RWPE2 (cell line): ENCODE results near the gene HSPA12A.

Source experiments
- ATAC-seq: fragments of 200-7000 bp; cut with Tn5 transposase; 3 replicates; pipeline ENCODE4 v1.9.1; 2021; ENCODE audit warnings: low read depth
- DNase-seq: peaks from one replicate; pipeline ENCODE4 v3.0.0-alpha.2; 2020; ENCODE audit warnings: low spot score
- H3K27ac ChIP-seq: fragments of 450-650 bp; 2 replicates; pipeline ENCODE4 v1.5.1; 2017; ENCODE audit warnings: mild to moderate bottlenecking; ENCODE audit not compliant: poor library complexity, severe bottlenecking
- H3K27me3 ChIP-seq: fragments of 250-450 bp; sonication (Bioruptor Pico); 2 replicates; pipeline ENCODE4 v1.5.1; 2021; ENCODE audit warnings: mild to moderate bottlenecking, moderate library complexity; ENCODE audit not compliant: insufficient read depth, poor library complexity, severe bottlenecking
- H3K36me3 ChIP-seq: fragments of 250-450 bp; sonication (Bioruptor Pico); 2 replicates; pipeline ENCODE4 v1.5.1; 2020; ENCODE audit warnings: low read depth, mild to moderate bottlenecking, moderate library complexity
- H3K4me1 ChIP-seq: fragments of 250-450 bp; sonication (Bioruptor Pico); 2 replicates; pipeline ENCODE4 v1.5.1; 2021; ENCODE audit warnings: mild to moderate bottlenecking, moderate library complexity; ENCODE audit not compliant: insufficient read depth, poor library complexity, severe bottlenecking
- H3K4me3 ChIP-seq: fragments of 250-450 bp; sonication (Bioruptor Pico); 2 replicates; pipeline ENCODE4 v1.5.1; 2021; ENCODE audit warnings: mild to moderate bottlenecking, moderate library complexity; ENCODE audit not compliant: severe bottlenecking
- H3K9me3 ChIP-seq: fragments of 250-450 bp; sonication (Bioruptor Pico); 2 replicates; pipeline ENCODE4 v1.5.1; 2021; ENCODE audit warnings: mild to moderate bottlenecking, moderate library complexity; ENCODE audit not compliant: severe bottlenecking
- CTCF ChIP-seq: fragments of 450-650 bp; IDR thresholded peaks from one replicate; pipeline ENCODE4 v1.5.1; 2017; ENCODE audit warnings: mild to moderate bottlenecking, moderate library complexity; ENCODE audit not compliant: poor library complexity, severe bottlenecking

HSPA12A gene

GRCh38 chr10:116636385-116636784, 106.0 kb downstream of the HSPA12A start:
- H3K9me3 ChIP-seq, result no peaks in the 10 kb centered on the region
- no peak for ATAC-seq

GRCh38 chr10:116634126-116634975, 108.0 kb downstream of the HSPA12A start:
- no peak for DNase-seq
- H3K27ac ChIP-seq, result no peak overlapping the region
- H3K27me3 ChIP-seq, result no peaks in the 10 kb centered on the region
- no peaks in the 10 kb centered on the region for H3K4me1 ChIP-seq
- no peak overlapping the region for H3K4me3 ChIP-seq
- H3K9me3 ChIP-seq, result no peaks in the 10 kb centered on the region
- peak; percentile 27; the same call in 1 of the 3 replicates for ATAC-seq
- no peak for TF ChIP-seq CTCF
- H3K36me3 ChIP-seq, result no peaks in the 10 kb centered on the region

More at GRCh38 chr10:116636385-116636784, 106.0 kb downstream of the HSPA12A start:
- Histone ChIP-seq H3K36me3 (no peaks in the 10 kb centered on the region), H3K4me3 (no peak overlapping the region), H3K27ac (no peak overlapping the region), H3K4me1 (no peaks in the 10 kb centered on the region), H3K27me3 (no peaks in the 10 kb centered on the region)
- no peak for DNase-seq
- no peak for TF ChIP-seq CTCF

- ATAC-seq (no peak), DNase-seq (no peak)
- no peaks in the 10 kb centered on the region for H3K9me3 ChIP-seq
- no peak overlapping the region for H3K4me3 ChIP-seq
- no peak for TF ChIP-seq CTCF
- peaks cover 4% of the 10 kb centered on the region for H3K27me3 ChIP-seq
- H3K27ac ChIP-seq, result no peak overlapping the region
- no peaks in the 10 kb centered on the region for H3K4me1 ChIP-seq
- H3K36me3 ChIP-seq, result no peaks in the 10 kb centered on the region
Measured at GRCh38 chr10:116633216-116633600, 109.2 kb downstream of the HSPA12A start.

- Histone ChIP-seq H3K27ac (no peak overlapping the region), H3K27me3 (peaks cover 4% of the 10 kb centered on the region), H3K4me3 (no peak overlapping the region), H3K4me1 (no peaks in the 10 kb centered on the region), H3K9me3 (no peaks in the 10 kb centered on the region), H3K36me3 (no peaks in the 10 kb centered on the region)
- TF ChIP-seq CTCF, result no peak
- DNase-seq (no peak), ATAC-seq (no peak)
Measured at GRCh38 chr10:116632596-116633215, 109.7 kb downstream of the HSPA12A start.
